NCI-H446 treated with DMSO at 0.1 percent for 48 hours (cell line): ENCODE data around the gene VANGL1.
A peak's percentile ranks its signal among the peaks of the same experiment; 100 is the strongest.

Experiments
- DNase-seq: peaks from one replicate; lab custom pipeline; 2025; lab: John Stamatoyannopoulos, UW

The VANGL1 gene

DNA sequence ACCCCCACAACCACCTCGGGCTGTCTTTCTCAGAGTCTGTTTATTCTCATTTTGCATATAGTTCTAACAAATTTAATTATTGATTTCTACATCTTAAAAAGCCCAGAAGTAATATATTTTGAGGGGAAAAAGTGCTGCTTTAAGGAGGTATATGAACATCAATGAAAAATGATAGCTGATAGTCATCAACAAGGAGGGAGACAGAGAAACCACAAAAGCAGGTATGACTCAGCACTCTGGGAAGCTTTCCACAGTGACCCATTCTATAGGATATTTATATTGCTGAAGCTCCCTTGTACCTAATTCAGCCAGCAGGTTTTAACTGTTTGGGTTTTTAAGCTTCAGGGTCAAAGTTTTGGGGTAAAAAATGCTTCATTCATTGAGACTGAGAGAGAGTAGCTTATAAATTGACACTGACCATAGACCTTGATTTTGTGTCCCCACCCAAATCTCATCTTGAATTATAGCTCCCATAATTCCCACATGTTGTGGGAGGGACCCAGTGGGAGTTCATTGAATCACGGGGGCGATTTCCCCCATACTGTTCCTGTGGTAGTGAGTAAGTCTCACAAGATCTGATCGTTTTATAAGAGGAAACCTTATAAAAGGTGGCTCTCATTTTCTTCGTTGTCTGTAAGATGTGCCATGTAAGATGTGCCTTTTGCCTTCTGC is 27.4 kb downstream of the VANGL1 start:
- no peak for DNase-seq

DNA sequence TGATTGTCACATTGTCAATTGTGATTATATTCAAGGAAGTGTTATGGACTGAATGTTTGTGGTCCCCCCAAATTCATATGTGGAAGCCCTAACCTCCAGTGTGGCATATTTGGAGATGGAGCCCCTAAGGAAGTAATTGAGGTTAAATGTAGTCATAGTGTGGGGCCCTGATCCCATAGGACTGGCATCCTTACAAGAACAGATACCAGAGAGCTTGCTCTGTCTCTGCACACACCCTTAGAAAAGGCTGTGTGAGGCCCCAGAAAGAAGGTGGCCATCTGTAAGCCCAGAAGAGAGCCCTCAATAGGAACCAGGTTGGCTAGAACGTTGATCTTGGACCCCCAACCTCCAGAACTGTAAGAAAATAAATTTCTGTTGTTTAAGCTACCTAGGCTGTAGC is 28.1 kb downstream of the VANGL1 start:
- no peak for DNase-seq

DNA sequence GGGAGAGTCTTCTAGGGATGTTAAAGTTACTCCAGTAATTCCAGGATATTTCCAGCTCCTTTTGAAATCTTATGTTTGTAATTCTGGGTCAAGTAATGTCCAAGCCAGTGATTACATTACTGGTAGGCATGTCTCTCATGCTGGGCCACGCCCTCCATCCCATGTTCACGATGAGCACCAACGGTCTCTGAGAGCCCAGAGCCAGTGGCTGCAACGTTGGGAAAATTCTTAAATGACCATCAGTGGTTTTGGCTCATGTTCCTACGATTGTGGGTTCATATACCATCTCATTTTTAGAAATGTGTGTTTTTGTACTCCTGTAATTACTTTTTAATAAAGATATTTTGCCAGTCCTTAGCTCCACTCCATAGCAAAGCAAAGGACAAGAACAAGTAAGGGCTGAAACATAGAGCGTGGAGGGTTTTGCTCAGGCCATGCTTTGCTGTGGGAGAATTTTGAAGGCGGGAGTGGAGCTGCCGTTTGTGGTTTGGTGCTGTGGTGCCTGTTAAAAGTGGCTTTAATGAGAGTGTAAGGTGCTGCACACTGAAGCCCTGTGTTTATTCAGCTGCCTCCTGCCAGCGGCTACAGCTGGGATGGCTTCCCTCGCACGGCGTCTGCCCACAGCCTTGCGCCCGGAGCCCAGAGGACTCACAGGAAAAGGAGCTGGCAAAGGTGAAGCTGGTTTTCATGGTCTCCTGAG is 28.9 kb downstream of the VANGL1 start:
- DNase-seq = no peak

DNA sequence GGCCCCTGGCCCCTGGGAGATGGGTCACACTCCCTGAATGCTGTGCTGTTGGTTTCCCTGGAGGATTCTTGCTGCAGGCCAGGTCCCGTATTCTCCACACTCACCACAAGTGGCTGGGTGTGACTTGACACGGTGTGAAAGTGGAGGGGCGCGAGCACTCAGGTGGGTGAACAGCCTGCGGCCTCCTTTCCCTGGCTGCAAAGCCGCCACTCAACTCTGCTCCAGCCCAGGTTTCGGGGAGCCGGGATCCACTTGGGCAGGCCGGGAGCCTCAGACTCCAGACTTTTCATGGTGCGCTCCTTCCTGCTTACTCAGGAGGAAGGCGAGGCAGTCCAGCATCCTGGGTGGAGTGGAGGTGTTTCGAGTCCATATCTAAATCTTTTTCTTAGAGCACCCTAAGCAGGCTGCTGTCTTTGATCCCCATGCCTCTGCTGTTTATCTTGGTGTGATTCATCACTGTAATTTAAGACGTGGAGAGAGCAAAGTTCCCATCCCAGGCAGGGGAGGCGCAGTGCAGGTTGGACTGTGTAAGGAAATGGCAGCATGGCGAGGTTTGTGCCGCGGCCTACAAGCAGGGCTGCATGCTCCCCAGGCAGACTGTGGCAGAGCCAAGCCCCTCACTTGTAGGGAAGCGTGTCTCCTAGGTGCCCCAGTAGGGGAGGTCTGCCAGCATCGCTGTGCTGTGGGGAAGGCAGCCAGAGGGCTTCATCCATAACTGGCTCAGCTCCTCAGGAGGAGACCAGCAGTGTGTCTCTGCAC is 29.6 kb downstream of the VANGL1 start:
- DNase-seq = no peak

DNA sequence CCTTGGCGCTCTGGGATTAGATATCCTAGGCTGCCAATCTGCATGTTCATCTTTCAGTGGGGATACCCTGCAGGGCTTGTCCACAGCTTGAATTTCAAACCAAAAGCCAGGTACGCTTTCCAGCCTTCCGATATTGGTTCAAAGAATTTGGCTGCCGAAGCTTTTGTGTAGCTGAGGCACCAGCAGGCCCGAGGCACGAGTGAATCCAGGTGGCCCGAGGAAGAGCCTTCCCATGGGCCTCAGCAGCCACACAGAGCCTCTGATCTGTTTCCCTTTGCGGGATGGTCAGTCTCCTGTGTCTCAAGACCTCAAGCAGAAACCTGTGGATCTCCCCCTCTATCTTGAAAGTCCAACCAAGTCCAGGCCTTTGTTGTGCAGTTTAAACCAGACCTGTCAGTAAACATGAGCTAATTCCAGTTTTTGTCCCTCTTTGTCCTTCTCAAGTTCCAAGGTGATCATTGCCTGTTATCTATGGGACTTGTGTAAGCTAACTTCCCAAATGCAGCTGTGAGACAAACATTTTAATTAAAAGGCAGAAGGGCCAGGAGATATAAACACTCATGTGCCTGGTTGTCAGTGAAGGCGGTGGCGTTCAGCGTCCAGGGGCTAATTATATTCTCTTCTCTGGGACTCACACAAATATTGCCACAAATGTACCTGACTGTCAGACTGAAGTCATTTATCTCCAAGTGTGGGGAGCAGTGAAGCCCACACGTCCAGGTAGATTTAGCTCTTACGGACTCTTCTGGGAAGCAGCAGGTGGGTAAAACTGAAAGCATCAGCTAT is 30.6 kb downstream of the VANGL1 start:
- DNase-seq = no peak

DNA sequence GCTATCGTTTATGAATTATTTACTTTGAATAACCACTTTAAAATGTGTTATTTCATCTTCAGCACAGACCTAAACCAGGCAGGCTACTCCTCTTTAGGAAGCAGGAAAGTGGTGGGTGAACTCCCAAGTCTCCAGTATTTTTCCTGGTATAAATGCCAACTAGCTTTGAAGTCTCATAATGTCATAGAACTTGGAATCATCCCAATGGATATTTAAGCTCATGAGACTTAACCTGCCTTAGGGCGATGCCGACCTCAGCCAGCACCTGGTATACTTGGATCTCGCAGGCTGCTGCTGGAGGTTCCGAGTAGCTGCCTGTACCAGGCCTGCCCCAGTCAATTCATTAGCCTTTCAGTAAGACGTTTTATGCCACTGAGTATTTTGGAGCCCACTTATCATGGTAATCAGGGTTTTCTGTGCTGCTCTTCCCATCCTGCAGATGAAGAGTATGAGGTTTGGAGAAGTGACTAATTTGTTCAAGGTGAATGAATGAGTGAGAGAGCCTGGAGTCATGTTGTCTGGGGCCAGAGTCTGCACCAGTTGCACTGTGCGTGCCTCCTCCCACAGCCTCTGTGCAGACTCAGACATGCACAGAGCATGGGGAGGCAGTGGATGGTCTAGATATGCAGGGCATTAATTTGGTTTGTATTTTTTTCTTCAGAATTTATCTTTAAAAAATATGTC is 34.9 kb downstream of the VANGL1 start:
- DNase-seq = no peak

DNA sequence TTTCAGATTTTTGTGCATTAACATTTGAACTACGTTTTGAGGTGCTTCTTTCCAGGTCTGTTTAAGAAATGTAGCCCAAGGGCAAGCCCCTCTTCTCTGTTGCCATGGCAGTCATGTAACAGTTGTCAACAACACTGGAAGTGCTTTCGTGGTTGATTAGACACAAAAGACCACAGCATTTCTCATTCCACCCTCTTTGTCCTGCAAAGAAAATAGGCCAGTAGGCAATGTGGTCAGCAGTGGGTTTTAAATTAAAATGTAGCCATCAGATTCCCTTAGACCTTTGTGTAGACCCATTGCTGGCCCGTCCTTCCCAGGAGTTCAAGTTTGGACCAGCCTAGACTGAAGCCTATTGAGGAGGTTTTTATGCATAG is 35.4 kb downstream of the VANGL1 start:
- no peak for DNase-seq

DNA sequence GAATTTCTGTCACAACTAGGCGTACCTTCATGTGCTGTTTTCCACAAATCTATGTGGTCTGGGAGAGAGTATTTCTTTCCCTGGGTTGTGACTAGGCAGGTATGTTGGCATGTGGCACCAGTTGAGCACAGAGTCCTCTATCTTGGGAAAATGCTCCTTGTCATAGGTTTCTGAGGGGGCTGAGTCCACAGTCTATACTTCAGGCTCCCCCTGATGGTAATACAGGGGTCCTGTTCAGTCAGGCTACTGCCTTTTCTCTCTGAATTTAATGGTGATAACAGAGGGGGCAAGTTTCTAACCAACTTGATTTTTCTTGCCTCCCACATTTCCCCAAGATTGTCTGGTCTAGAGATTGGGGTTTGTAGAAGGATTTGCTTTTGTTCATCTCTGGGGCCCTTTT is 35.8 kb downstream of the VANGL1 start:
- no peak for DNase-seq

DNA sequence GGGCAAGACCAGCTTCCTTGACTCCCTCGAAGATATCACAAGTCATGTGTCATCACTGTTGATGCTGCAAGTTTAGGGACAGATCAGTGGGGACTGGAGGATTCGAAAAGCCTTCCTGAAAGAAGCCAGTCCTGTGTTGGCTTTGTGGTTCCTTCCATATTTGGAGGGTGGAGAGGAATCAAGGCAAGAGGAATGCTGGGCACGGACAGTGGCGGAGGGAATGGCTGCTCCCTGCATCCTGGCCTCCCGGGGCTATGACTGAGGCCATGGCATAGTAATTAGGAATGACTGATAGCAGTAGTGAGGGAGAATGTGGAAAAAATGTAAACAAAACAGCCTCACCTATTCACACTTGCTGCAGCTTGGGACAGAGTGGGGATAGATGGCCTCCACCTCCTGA is 36.4 kb downstream of the VANGL1 start:
- DNase-seq = no peak

DNA sequence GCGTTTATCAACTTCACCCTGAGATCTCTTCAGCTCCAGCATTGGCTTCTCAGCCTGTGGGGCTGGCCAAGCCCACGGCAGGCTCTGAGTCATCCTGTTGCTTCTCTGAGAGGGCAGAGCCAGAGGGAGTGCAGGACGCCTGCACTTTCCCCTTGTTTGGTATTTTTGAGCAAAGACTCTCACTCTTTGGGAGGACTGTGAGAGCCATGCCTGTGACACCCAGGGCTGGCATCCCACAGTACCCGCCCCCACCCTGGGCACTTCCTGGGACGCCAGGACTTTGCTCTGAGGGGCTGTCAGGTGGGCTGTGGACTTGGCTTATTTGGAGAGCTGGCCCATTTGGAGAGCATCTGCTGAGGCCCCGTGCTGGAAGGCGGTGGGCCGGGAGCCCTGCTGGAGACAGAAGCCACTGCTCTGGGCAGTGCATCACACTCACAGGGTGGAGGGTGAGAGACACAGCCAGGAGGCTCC is 37.4 kb downstream of the VANGL1 start:
- DNase-seq = peak; percentile 24

DNA sequence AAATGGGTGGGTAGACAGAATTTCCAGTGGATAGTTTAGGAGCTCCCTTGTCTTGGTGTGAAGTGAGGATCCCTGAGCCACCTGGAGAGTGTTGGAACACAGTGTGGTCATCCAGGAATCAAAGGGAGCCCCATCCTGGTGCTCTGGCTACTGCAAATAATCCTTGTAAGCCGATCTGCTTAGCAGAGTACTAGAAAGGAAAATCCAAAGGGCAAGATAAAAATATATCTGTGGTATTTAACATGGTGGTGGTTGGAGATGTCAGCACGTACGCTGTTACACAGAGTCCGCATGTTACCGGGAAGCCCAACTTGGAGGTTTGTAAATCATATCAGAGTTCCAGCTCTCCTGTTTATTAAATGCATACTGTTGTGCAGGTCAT is 39.0 kb downstream of the VANGL1 start:
- DNase-seq = no peak

DNA sequence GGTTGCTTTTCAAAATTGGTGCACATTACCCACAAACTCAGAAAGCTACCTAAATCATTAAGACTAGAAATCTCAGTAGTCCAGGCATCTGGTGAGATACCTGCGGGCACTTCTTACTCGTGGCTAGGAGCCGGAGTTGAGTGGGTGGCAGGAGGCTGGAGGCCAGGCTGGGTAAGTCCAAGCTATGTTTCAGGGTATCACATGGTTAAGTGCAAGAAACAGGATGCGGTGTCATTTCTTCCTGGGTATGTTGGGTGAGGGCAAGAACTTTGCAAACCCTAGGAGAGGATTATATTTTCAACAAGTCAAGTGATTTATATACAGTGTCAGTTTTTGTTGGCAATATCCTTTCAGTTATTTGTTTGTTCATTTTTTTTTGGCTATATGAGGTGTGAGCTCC is 41.0 kb downstream of the VANGL1 start:
- no peak for DNase-seq

DNA sequence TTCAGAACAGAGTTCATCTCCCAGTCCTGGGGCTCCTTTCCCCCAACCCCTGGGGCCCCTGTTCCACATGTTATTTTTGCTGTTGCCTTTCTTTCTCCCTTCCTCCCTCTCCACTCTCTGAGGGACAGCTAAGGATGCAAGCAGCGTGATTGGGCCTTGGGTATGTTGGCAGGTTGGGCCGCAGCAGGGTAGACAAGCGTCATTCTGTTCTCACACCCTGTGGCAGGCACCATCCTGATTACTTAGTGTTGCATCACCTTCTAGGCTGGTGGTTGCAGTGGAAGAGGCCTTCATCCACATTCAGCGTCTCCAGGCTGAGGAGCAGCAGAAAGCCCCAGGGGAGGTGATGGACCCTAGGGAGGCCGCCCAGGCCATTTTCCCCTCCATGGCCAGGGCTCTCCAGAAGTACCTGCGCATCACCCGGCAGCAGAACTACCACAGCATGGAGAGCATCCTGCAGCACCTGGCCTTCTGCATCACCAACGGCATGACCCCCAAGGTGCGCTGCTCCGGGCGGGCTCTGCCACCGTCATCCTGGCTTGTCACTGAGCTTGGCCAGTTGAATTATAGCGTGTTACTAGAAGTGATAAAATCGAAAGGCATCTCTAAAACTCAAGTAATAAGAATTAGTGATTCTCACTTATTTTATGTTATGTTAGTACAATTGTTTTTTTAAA is 43.4 kb downstream of the VANGL1 start:
- DNase-seq = no peak

DNA sequence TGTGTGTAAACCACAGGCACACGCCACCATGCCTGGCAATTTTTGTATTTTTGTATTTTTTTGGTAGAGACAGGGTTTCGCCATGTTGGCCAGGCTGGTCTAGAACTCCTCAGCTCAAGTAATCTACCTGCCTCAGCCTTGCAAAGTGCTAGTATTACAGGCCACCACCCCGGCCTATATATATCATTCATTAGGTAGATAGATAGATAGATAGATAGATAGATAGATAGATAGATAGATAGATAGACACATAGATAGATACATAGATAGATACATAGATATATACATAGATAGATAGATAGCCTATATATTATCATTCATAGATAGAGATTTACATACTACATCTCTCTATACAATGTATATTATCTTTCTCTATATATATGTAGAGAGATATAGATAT is 46.0 kb downstream of the VANGL1 start:
- DNase-seq = no peak

DNA sequence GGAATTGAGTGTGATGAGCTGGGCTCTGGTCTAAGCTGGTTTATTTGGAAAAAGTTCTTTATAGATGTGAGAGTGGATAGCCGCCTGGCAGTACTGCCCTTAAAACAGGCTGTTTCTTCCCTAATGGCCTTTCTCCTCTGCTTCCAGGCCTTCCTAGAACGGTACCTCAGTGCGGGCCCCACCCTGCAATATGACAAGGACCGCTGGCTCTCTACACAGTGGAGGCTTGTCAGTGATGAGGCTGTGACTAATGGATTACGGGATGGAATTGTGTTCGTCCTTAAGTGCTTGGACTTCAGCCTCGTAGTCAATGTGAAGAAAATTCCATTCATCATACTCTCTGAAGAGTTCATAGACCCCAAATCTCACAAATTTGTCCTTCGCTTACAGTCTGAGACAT is 49.2 kb downstream of the VANGL1 start:
- DNase-seq = no peak

DNA sequence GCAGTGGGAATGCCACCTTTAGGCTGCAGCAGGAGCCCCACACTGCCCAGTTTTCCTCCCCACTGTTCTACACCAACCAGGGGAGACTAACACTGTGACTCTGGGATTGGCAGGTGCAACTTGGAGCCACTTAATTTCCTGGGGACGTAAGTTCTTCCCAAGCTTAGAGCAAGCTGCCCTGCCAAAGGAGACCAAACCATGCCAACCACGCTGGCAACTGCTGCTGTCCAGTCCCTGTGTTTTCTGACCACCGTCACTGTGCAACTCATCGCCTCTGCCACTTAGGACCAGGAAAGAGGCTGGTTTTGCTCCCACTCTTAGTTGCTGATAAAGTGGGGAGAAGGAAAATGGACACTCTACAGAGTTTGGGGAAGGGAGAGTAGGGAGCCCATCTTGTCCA is 50.5 kb downstream of the VANGL1 start:
- no peak for DNase-seq

DNA sequence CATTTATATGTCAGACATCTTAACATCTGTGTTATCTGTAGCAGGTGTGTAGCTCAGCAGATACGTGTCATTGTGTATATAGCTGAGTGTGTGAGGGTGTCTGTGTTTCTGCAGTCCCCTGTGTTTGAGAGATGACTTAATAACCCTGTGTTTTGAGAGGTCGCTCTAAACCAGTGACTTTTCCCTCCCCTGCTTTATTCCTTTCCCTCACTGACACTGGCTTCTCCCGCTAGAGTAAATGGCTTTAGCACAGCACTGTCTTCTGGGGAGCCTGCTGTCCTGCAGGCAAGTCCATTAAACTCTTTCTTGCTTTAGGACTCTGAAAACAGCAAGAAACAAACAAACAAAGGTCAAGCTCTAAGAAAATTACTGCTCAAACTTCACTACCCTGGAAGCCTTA is 53.0 kb downstream of the VANGL1 start:
- DNase-seq = no peak

DNA sequence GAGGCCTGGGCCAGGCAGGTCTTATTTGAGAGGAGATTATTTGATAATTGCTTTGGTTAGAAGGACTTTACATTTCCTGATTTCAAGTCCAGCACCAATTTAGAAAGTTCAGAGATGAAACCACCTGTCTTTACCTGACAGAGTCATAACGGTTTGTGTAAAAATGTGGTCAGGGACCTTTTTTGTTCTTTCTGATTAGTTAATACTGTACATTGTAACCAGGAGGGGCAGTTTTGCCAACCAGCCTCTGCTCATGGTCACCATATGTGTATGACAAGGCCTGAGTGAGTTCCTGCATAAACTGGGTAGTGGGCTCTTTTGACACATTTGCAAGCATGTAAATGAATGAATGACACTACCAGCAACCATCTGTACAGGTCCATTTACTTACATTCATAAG is 55.8 kb downstream of the VANGL1 start:
- no peak for DNase-seq

DNA sequence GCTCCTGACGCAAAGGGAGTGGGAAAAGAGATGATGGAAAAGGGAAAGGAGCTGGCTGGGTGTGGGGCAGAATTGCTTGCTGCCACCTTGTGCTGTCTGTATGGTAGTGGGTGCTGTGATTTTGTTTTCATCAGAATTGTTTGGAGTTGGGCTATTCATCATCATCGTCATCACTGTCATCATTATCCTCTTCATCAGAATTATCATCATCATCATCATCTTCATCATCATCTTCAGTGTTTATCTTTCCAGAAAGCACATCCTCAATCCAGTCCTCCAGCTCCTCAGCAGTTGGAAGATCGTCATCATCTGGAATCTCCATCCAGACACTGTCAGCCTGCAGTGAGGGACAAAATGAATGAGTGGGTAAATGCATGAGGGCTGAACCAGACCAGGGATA is 59.3 kb downstream of the VANGL1 start:
- DNase-seq = no peak

DNA sequence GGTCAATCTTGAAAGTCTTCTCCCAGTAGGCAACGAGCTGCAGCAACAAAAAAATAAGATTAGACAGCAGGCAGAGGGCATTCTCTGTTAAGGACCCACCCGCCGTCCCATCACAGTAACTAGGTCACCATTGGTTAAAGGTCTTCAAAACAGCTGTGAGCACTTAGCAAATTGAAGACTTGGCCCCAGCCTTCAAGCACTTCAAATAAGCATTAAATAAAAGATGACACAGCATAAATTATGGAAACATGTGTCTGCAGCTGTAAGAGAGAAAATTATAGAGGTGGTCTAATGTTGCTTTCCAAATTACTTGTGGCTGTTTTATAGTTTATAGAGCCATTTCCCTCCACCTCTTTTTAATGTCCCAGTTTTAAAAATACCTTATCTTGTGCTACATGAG is 61.2 kb downstream of the VANGL1 start:
- no peak for DNase-seq
